Kidney (tissue), 14 donors: Measurements from ENCODE around the gene SLC3A2. TPM values are rescaled to one million over a fixed set of nuclear protein-coding genes. Genes with fewer than 3 reads are reported as not detected.
A peak's percentile ranks its signal among the peaks of the same experiment; 100 is the strongest.
"Not testable (repeated sequence)": the region's sequence is repeated elsewhere in the genome, so short reads cannot be mapped to it uniquely, and the experiment has no call there.

Source experiments
- DNase-seq, 5 donors: peaks; one replicate each; pipeline ENCODE4 v3.0.0-alpha.2; 2013 to 2020
- FAIRE-seq: peaks from 2 replicates; lab custom pipeline; 2012; peaks lifted over from hg19 to GRCh38; lab: Jason Lieb, UNC
- H3K27ac ChIP-seq, 2 donors: one replicate each; pipeline ENCODE4 v1.7.0; 2013; ENCODE audit warnings: low read depth in 2 of 2, low read length in 2 of 2, inconsistent platforms in 1 of 2
- H3K27me3 ChIP-seq: one replicate; pipeline ENCODE4 v1.7.1; 2013; ENCODE audit warnings: low read length, inconsistent platforms; ENCODE audit not compliant: control insufficient read depth, insufficient read depth
- H3K36me3 ChIP-seq, 3 donors: one replicate each; pipeline versions ENCODE4 v1.7.0 to v1.7.1; 2013; ENCODE audit warnings: low read length in 3 of 3, control low read depth in 1 of 3, inconsistent platforms in 1 of 3; ENCODE audit not compliant: insufficient read depth in 3 of 3, control insufficient read depth in 2 of 3
- H3K4me1 ChIP-seq, 3 donors: one replicate each; pipeline versions ENCODE4 v1.7.0 to v1.7.1; 2013; ENCODE audit warnings: low read length in 3 of 3, inconsistent platforms in 1 of 3, low read depth in 1 of 3; ENCODE audit not compliant: control insufficient read depth in 2 of 3, insufficient read depth in 2 of 3
- H3K4me3 ChIP-seq, 3 donors: one replicate each; pipeline versions ENCODE4 v1.7.0 to v1.8.1; 2013; ENCODE audit warnings: low read length in 3 of 3, control low read depth in 1 of 3, inconsistent platforms in 1 of 3
- H3K9ac ChIP-seq, 3 donors: one replicate each; pipeline versions ENCODE4 v1.7.0 to v1.7.1; 2013; ENCODE audit warnings: low read length in 3 of 3, control low read depth in 1 of 3, inconsistent platforms in 1 of 3
- H3K9me3 ChIP-seq, 3 donors: one replicate each; pipeline versions ENCODE4 v1.7.0 to v1.7.1; 2013; ENCODE audit warnings: low read length in 3 of 3, control low read depth in 1 of 3, inconsistent platforms in 1 of 3; ENCODE audit not compliant: control insufficient read depth in 2 of 3, insufficient read depth in 1 of 3
- intact Hi-C: fragments of 100-400 bp; cut with DNase I; formaldehyde crosslinking; loops from one replicate; pipeline ENCODE4 v1.11.1; 2022
- polyA plus RNA-seq: library from polyadenylated mRNA; stranded (reverse); fragments of 350-450 nt; fragmentation: Illumina TruSeq; extraction: RNeasy Lipid Tissue Mini Kit (QIAGEN cat#74804); gene quantifications from one replicate; pipeline ENCODE4 v1.2.3, GENCODE V29; 2014; ENCODE audit warnings: low read depth, low replicate concordance; ENCODE audit not compliant: insufficient read depth
- total RNA-seq: library from RNA; stranded (reverse); fragmentation: NEBNext Ultra II Directional; extraction: Animal tissue kit (Norgen Biotek cat#: 25700); gene quantifications from one replicate; pipeline ENCODE4 v1.2.1, GENCODE V29; 2021
- TF ChIP-seq, protein P1 (sequence below): IDR thresholded peaks from 3 replicates; pipeline ENCODE4 v1.5.1; 2012; ENCODE audit warnings: mild to moderate bottlenecking, moderate library complexity, borderline replicate concordance; ENCODE audit not compliant: insufficient read depth; ENCODE audit errors: extremely low read depth
- donor health status: control.
- donor health status: control.
- donor health status: control.
- donor health status: control.
- donor health status: control.
- donor health status: DM: yes; HTN: yes; CAD: no.
- donor health status: Normal renal cell carcinoma (clear cell type).

The SLC3A2 gene
- total and polyA plus RNA-seq, 2 donors from 2014 or later: 203 to 299 TPM

DNA sequence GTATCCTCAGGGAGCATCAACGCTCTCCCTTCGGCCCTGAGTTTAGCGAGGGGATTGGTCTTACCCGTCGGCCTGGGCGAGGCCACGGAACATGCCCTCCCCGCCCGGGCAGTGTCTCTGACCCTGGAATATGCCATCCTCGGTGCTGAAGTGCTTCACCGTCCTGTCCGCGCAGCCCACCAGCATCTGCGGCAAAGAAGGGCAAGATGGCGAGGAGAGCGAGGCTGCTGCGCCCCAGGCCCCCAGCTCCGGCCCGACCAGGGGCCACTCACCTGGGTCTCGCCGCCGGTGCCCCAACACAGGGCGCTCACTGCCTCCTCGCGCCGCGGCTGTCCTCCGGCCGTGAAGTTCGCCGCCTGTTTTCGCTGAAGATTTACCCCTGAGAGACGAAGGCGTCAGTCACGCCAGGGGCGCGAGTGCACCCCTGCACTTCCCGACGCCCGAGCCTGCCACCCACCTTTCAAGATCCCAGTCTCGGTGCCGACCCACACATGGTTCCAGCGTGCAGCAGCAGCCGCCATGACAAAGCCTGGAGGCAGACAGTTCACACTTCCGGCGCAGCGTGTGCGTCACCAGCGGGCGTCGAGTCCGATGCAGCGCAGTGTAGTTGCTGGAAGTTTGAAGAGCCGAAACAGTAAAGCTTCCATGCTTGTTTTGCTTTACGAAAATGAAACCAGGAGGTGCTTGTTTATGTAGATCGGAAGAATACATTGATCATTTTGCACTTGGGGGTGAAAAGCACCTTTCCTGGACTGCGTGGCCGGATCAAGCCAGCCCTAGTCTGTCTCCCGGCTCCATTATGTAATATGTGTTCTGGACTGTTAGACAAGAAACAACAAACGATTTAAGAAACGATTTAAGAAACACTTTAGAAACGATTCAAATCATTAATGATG, 41.4 kb upstream of the SLC3A2 start, which contains the start of gene WDR74:
Gene WDR74 (minus strand): TSS at position 541 of the 896 bp plus-strand sequence. CDS start 20 bp downstream, at position 521.
- DNase-seq (peak; percentile 95 to 98 (median 98)), FAIRE-seq (no peak)
- TF ChIP-seq, protein P1, sequence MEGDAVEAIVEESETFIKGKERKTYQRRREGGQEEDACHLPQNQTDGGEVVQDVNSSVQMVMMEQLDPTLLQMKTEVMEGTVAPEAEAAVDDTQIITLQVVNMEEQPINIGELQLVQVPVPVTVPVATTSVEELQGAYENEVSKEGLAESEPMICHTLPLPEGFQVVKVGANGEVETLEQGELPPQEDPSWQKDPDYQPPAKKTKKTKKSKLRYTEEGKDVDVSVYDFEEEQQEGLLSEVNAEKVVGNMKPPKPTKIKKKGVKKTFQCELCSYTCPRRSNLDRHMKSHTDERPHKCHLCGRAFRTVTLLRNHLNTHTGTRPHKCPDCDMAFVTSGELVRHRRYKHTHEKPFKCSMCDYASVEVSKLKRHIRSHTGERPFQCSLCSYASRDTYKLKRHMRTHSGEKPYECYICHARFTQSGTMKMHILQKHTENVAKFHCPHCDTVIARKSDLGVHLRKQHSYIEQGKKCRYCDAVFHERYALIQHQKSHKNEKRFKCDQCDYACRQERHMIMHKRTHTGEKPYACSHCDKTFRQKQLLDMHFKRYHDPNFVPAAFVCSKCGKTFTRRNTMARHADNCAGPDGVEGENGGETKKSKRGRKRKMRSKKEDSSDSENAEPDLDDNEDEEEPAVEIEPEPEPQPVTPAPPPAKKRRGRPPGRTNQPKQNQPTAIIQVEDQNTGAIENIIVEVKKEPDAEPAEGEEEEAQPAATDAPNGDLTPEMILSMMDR: no peak
- peak within 1 kb of the TSS; percentile 97 to 99 for H3K27ac ChIP-seq
- intact Hi-C loops: no loop called here
- peaks cover 4 to 18% (median 6%) of the 10 kb centered on the region in 3 donors for H3K36me3 ChIP-seq
- peak within 1 kb of the TSS; percentile 85 to 92 (median 87) for H3K4me3 ChIP-seq
- H3K4me1 ChIP-seq: peaks cover 0 to 11% (median 6%) of the 10 kb centered on the region in 3 donors
- H3K9ac ChIP-seq: peak within 1 kb of the TSS; percentile 83 to 98 (median 96)
- no peaks in the 10 kb centered on the region for H3K27me3 ChIP-seq
- H3K9me3 ChIP-seq: no peaks in the 10 kb centered on the region

DNA sequence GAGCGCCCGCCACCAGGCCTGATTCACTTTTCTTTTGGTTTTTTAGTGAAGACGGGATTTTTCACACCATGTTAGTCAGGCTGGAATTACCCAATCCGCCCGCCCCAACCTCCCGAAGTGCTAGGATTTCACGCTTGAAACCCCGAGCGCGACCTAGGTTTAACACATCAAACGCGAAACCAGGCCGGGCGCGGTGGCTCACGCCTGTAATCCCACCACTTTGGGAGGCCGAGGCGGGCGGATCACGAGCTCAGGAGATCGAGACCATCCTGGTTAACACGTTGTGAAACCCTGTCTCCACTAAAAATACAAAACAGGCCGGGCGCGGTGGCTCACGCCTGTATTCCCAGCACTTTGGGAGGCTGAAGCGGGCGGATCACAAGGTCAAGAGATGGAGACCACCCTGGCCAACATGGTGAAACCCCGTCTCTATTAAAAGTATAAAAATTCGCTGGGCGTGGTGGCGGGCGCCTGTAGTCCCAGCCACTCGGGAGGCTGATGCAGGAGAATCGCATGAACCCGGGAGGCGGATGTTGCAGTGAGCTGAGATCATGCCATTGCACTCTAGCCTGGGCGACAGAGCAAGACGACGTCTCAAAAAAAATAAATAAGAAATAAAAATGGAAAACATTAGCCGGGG, 39.9 kb upstream of the SLC3A2 start:
- H3K27me3 ChIP-seq, H3K36me3 ChIP-seq, FAIRE-seq, intact Hi-C loops, H3K9me3 ChIP-seq: not testable (repeated sequence)
- peaks cover 0 to 11% (median 6%) of the 10 kb centered on the region in 3 donors for H3K4me1 ChIP-seq
- H3K9ac ChIP-seq: peak overlapping the region; percentile 77 to 98 (median 85)
- H3K27ac ChIP-seq: peak overlapping the region; percentile 97 to 99
- H3K4me3 ChIP-seq: peak overlapping the region; percentile 62 to 87 (median 85)
- peak; percentile 70 to 92 (median 87) for DNase-seq

DNA sequence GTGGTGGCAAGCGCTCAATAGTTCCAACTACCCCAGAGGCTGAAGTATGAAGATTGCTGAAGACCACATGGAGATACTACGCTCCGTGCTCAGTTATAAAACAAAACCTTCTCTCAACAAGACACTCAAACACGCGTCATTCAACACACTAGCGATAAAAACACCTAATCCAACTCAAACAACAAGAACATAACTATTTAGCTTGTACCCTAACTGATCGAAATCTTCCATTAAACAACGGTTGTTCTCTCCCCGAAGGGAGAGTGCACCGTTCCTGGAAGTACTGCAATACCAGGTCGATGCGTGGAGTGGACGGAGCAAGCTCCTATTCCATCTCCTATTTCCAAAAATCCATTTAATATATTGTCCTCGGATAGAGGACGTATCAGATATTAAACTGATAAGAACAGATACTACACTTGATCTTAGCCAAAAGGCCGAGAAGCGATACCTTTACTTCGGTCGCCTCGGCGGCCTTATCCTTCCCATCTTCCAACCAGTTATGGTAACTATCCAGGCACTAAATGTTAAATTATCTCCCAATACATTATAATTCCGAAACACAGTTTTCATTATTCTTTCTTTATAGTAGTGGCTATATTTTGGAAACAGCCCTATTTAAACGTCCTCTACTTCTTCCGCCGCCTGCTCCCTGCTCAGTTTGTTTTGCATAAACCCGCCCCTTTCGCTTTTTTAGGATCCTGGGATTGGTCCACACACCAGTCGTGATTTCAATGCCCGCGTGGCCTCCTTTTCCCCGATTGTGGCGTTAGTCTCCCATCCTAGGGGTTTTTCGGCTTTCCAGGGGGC, 39.1 kb upstream of the SLC3A2 start:
- DNase-seq: peak; percentile 90 to 98 (median 93)
- Histone ChIP-seq H3K9ac (peak overlapping the region; percentile 61 to 94 (median 89)), H3K4me3 (peak overlapping the region; percentile 64 to 87 (median 73)), H3K4me1 (peaks cover 0 to 11% (median 6%) of the 10 kb centered on the region in 3 donors), H3K27ac (peak overlapping the region; percentile 97 to 99), H3K9me3 (no peaks in the 10 kb centered on the region), H3K36me3 (no peaks in the 10 kb centered on the region), H3K27me3 (no peaks in the 10 kb centered on the region)
- intact Hi-C loops: no loop called here
- TF ChIP-seq, protein P1: no peak
- peak; percentile 98 for FAIRE-seq
